Measurements from ENCODE around the gene ENDOV.

The ENDOV gene

GRCh38 chr17:80477647-80478478 lies 62.9 kb downstream of the ENDOV start:
- TF ChIP-seq, protein P1, sequence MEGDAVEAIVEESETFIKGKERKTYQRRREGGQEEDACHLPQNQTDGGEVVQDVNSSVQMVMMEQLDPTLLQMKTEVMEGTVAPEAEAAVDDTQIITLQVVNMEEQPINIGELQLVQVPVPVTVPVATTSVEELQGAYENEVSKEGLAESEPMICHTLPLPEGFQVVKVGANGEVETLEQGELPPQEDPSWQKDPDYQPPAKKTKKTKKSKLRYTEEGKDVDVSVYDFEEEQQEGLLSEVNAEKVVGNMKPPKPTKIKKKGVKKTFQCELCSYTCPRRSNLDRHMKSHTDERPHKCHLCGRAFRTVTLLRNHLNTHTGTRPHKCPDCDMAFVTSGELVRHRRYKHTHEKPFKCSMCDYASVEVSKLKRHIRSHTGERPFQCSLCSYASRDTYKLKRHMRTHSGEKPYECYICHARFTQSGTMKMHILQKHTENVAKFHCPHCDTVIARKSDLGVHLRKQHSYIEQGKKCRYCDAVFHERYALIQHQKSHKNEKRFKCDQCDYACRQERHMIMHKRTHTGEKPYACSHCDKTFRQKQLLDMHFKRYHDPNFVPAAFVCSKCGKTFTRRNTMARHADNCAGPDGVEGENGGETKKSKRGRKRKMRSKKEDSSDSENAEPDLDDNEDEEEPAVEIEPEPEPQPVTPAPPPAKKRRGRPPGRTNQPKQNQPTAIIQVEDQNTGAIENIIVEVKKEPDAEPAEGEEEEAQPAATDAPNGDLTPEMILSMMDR (IDR thresholded peaks at IDR 0.05; ENCODE audit: low read depth, low read length): peak; percentile 52
- Histone ChIP-seq H3K4me3 (ENCODE audit: low read depth, low read length) (peak overlapping the region; percentile 23), H3K9me3 (no peaks in the 10 kb centered on the region), H3K4me1 (no peaks in the 10 kb centered on the region), H3K36me3 (no peaks in the 10 kb centered on the region), H3K27me3 (peaks cover 66% of the 10 kb centered on the region)
- peak; percentile 81 for DNase-seq

- Histone ChIP-seq H3K27me3 (peaks cover 58% of the 10 kb centered on the region), H3K4me1 (no peaks in the 10 kb centered on the region)
These were observed 63.7 kb downstream of the ENDOV start for GRCh38 chr17:80478487-80479245.

DNA sequence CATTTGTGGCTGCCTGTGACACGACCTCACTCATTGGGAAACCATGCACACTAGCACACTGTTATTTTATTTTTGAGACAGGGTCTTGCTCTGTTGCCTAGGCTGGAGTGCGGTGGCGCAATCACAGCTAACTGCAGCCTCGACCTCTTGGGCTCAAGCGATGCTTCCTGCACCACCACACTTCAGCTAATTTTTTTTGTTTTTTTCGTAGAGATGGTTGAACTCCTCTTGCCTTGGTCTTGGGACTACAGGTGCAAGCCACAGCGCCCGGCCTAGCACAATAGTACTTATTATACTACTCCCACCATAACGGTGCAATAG lies 64.2 kb downstream of the ENDOV start:
- Histone ChIP-seq H3K9me3 (no peaks in the 10 kb centered on the region), H3K36me3 (no peaks in the 10 kb centered on the region), H3K4me1 (no peaks in the 10 kb centered on the region), H3K27me3 (peaks cover 53% of the 10 kb centered on the region), H3K4me3 (ENCODE audit: low read depth, low read length) (no peak overlapping the region)
- no peak for DNase-seq
- TF ChIP-seq, protein P1 (IDR thresholded peaks at IDR 0.05; ENCODE audit: low read depth, low read length): no peak

More at GRCh38 chr17:80478487-80479245, 63.7 kb downstream of the ENDOV start:
- Histone ChIP-seq H3K9me3 (no peaks in the 10 kb centered on the region), H3K4me3 (ENCODE audit: low read depth, low read length) (peak overlapping the region; percentile 23; the same call in 1 of the 2 replicates), H3K36me3 (no peaks in the 10 kb centered on the region)
- no peak for DNase-seq
- TF ChIP-seq, protein P1 (IDR thresholded peaks at IDR 0.05; ENCODE audit: low read depth, low read length): no peak

GRCh38 chr17:80480248-80480647 lies 65.3 kb downstream of the ENDOV start:
- H3K4me3 ChIP-seq (ENCODE audit: low read depth, low read length): no peak overlapping the region
- H3K27me3 ChIP-seq: peaks cover 42% of the 10 kb centered on the region
- peaks cover under 1% of the 10 kb centered on the region for H3K4me1 ChIP-seq
- no peaks in the 10 kb centered on the region for H3K36me3 ChIP-seq
- TF ChIP-seq, protein P1 (IDR thresholded peaks at IDR 0.05; ENCODE audit: low read depth, low read length): no peak
- DNase-seq: no peak
- no peaks in the 10 kb centered on the region for H3K9me3 ChIP-seq

- TF ChIP-seq, protein P1 (IDR thresholded peaks at IDR 0.05; ENCODE audit: low read depth, low read length): no peak
- Histone ChIP-seq H3K4me3 (ENCODE audit: low read depth, low read length) (no peak overlapping the region), H3K4me1 (peaks cover 13% of the 10 kb centered on the region), H3K9me3 (no peaks in the 10 kb centered on the region), H3K36me3 (no peaks in the 10 kb centered on the region), H3K27me3 (peaks cover 30% of the 10 kb centered on the region)
- peak; percentile 8 for DNase-seq
These were observed 66.5 kb downstream of the ENDOV start for GRCh38 chr17:80481284-80482057.

All from BE2C (cell line).